GM13977 (cell line): ENCODE results near the gene GALNT12.

Experiments
- DNase-seq: peaks from one replicate; pipeline ENCODE4 v3.0.0; 2012; ENCODE audit warnings: low spot score
- in situ Hi-C: fragments of 300-500 bp; cut with MboI; formaldehyde crosslinking; loops from one replicate; pipeline ENCODE4 v1.12.0; 2022; ENCODE audit warnings: low sequenced_read_pairs, low pct_unique_long_range_greater_than_20kb, mixed read lengths, inconsistent platforms; ENCODE audit not compliant: unreplicated experiment
- TF ChIP-seq, protein P1 (sequence below): IDR thresholded peaks from 2 replicates; pipeline ENCODE4 v1.5.1; 2012; ENCODE audit warnings: mild to moderate bottlenecking, control low read depth; ENCODE audit not compliant: insufficient read depth; ENCODE audit errors: extremely low read depth, missing control alignments

The GALNT12 gene

DNA sequence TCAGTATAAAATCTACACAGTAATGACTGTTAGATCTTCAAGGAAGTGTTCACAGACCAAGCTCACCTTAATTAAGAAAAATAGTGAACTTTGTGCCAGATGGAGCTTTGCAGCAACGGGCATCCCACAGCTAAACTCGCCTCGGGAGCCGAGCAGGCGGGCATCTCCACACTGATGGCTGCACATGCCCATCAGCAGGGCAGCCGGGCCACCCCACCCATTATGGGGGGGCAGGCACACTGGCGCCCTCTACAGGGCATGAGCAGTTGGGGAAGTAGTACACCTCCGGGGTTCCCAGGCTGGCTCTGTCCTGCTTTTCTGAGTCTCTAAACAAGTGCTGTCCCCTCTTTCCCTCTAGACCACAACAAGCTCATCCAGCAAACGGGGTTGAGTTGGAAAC, 32.7 kb upstream of the GALNT12 start:
- in situ Hi-C loops: no loop called here
- TF ChIP-seq, protein P1, sequence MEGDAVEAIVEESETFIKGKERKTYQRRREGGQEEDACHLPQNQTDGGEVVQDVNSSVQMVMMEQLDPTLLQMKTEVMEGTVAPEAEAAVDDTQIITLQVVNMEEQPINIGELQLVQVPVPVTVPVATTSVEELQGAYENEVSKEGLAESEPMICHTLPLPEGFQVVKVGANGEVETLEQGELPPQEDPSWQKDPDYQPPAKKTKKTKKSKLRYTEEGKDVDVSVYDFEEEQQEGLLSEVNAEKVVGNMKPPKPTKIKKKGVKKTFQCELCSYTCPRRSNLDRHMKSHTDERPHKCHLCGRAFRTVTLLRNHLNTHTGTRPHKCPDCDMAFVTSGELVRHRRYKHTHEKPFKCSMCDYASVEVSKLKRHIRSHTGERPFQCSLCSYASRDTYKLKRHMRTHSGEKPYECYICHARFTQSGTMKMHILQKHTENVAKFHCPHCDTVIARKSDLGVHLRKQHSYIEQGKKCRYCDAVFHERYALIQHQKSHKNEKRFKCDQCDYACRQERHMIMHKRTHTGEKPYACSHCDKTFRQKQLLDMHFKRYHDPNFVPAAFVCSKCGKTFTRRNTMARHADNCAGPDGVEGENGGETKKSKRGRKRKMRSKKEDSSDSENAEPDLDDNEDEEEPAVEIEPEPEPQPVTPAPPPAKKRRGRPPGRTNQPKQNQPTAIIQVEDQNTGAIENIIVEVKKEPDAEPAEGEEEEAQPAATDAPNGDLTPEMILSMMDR: peak; percentile 58
- DNase-seq: no peak

DNA sequence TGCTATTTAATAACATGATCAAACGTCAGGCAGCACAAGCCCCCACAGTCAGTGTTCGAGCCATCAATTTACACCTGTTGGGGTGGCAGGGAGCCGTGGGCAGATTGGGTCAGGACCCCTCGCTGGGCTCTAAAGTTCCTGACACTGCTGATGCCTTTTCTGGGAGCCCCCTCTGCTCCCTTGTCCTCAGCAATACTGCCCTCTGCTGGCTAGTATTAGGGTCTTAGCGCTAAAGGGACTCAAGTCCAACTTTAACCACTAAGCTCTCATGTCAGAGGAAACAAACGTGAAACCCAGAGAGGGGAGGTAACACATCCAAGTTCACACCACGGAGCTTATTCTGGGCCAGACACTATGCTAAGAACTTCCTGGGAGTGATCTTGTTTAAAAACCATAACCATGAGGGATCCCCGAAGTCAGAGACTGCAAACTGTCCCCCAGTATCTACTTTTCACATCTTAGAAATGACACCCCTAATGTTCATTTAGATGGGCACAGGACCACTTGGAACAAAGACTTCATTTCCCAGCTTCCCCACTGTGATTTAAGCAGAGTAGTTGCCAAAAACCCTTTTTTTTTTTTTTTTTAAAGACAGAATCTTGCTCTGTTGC, 31.5 kb upstream of the GALNT12 start:
- TF ChIP-seq, protein P1: peak; percentile 82
- in situ Hi-C loops: no loop called here
- peak; percentile 85 for DNase-seq

DNA sequence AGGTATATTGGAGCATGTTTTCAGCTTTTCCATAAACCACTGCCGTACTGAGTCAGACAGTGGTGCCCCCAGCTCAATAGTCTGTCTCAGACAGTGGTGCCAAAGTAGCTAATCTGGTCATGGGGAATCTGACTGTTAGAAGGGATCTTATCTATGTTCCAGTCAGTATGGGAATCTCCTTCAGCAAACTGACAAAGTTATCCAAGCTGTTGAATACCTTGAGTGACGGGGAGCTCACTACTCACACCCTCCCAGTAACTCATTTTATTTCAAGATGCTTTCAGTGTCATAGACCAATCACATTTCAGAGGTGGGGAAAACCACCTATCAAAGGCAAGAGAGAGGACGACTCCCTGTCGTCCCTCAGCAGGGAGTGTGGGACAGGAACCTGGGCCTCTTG, 29.9 kb upstream of the GALNT12 start:
- no peak for DNase-seq
- TF ChIP-seq, protein P1: no peak
- in situ Hi-C loops: no loop called here

DNA sequence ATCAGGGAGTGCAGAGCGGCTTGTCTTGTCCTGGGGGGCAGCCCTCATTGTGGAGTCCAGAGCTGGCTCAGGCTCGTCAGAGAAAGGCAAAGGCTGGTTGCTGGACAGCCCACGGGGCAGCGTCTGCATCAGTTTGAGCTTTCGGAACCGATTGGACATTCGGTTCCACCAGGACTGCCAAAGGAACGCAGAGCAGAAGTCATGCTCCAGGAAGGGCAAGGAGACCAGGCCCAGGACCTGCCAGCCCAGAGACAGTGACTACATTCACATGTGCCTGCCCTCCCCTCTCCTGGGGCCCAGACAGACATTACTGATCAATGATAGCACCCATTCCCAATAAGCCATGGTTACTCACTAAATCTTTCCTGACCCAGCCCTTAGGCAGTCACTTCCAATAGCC, 29.2 kb upstream of the GALNT12 start:
- in situ Hi-C loops: no loop called here
- TF ChIP-seq, protein P1: no peak
- DNase-seq: no peak

DNA sequence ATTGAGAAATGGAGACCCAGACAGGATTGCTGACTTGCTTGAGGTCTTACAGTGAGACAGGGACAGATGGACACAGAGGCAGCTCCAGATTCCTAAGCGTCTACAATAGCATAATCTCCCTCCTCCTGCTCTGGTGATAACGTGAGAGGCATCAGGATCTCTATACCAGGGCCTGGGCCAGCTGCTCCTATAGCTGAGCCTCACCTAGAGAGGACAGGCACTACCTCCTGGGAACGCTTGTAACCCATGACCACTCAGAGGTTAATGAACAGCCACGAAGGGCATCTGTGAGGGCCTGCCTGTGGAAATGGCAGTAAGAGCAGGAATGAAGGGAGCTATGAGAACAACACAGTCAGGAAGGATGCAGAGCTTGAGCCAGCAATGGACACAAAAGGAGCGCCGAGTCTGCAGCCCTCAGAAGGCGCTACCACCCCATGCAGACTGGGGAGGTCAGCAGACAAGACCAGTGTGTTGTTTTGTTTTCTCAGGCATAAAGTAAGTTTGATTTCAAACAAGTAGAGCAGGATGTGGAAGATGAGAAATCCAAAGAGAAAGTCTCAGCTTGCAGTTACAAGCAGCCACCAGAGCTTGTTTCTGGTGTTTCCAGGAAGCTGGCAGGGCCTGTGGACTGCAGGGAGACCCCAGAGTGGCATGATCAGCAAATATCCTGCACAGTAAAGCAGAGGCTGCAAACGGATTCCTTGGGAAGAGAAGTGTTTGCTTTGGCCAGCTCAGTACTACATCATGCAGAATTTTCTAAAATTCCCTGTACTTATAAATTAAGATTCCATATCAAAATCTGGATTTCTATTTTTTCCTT, 28.5 kb upstream of the GALNT12 start:
- no peak for DNase-seq
- in situ Hi-C loops: no loop called here
- TF ChIP-seq, protein P1: no peak

DNA sequence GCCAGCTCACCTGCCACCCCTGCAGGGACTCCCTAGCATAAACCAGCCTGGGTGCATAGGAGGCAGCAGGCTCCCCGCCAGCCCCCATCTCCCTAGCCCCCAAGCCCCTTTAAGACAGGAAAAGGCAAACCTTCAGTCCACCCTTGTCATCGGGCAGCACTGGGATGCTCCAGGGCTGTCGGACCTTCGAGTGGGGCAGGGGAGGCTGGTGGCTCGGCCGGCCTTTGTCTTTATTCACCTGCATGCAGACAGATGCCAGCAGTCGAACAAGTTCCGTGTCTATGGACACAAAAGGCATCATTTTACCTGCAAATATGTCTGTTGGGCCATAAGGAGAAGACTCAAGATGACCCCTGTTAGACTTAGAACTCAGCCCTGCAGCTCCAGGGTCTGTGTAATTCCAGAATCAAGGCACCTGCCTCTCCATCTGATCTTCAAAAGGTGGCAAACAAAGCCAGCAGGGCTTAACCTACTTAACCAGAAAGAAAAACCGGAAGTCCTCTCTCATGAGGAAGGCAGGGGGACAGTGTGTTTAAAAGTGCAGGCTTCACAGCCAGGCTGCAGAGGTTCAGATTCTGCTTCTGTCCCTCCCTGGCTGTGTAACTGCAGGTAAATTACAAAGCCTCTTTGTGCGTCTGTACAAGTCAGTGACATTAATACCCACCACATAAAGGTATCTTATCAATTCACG, 27.3 kb upstream of the GALNT12 start:
- in situ Hi-C loops: loop anchor here (10.0 kb wide), 1 partner anchor 465 kb away; no protein-coding TSS in a partner anchor
- no peak for DNase-seq
- TF ChIP-seq, protein P1: no peak
